22Rv1 (cell line): ENCODE measurements around the gene OR51T1.

Source experiments
- ZFX ChIP-seq: fragments of 450-650 bp; IDR thresholded peaks from 2 replicates; pipeline ENCODE4 v1.6.1; 2017; ENCODE audit warnings: antibody characterized with exemption, borderline replicate concordance
- TF ChIP-seq, protein P1 (sequence below): fragments of 450-650 bp; IDR thresholded peaks from 2 replicates; pipeline ENCODE4 v1.5.1; 2017; ENCODE audit warnings: mild to moderate bottlenecking

DNA sequence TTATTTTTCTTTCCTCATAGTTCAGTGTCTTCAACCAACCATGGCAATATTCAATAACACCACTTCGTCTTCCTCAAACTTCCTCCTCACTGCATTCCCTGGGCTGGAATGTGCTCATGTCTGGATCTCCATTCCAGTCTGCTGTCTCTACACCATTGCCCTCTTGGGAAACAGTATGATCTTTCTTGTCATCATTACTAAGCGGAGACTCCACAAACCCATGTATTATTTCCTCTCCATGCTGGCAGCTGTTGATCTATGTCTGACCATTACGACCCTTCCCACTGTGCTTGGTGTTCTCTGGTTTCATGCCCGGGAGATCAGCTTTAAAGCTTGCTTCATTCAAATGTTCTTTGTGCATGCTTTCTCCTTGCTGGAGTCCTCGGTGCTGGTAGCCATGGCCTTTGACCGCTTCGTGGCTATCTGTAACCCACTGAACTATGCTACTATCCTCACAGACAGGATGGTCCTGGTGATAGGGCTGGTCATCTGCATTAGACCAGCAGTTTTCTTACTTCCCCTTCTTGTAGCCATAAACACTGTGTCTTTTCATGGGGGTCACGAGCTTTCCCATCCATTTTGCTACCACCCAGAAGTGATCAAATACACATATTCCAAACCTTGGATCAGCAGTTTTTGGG, at the start of gene OR51T1:
- TF ChIP-seq, protein P1, sequence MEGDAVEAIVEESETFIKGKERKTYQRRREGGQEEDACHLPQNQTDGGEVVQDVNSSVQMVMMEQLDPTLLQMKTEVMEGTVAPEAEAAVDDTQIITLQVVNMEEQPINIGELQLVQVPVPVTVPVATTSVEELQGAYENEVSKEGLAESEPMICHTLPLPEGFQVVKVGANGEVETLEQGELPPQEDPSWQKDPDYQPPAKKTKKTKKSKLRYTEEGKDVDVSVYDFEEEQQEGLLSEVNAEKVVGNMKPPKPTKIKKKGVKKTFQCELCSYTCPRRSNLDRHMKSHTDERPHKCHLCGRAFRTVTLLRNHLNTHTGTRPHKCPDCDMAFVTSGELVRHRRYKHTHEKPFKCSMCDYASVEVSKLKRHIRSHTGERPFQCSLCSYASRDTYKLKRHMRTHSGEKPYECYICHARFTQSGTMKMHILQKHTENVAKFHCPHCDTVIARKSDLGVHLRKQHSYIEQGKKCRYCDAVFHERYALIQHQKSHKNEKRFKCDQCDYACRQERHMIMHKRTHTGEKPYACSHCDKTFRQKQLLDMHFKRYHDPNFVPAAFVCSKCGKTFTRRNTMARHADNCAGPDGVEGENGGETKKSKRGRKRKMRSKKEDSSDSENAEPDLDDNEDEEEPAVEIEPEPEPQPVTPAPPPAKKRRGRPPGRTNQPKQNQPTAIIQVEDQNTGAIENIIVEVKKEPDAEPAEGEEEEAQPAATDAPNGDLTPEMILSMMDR, result no peak
- TF ChIP-seq ZFX, result no peak
